H1 (cell line): ENCODE results near the gene MOCS1. TPM values are rescaled to one million over a fixed set of nuclear protein-coding genes. Genes with fewer than 3 reads are reported as not detected.

Experiments
- CTCF ChIA-PET: fragments of 300-600 bp; sonication (Branson Sonifier 250); formaldehyde crosslinking; loops from one replicate; lab custom pipeline; 2021; ENCODE audit not compliant: partially characterized antibody; lab: Charles Lee
- POLR2A ChIA-PET: fragments of 300-600 bp; sonication (Branson Sonifier 250); formaldehyde crosslinking; loops from one replicate; lab custom pipeline; 2021; ENCODE audit warnings: inconsistent platforms; ENCODE audit not compliant: partially characterized antibody; lab: Charles Lee
- DNase-seq, 2 experiments: peaks; one replicate each; pipeline versions ENCODE4 v3.0.0 to v3.0.0-alpha.2; 2010 to 2022; ENCODE audit warnings: low spot score in 2 of 2, low read depth in 1 of 2, mixed read lengths in 1 of 2
- FAIRE-seq: peaks from 2 replicates; lab custom pipeline; 2011; peaks lifted over from hg19 to GRCh38; lab: Jason Lieb, UNC
- H2AFZ ChIP-seq: 2 replicates; pipeline ENCODE4 v1.8.1; 2012; ENCODE audit warnings: low read length, inconsistent platforms
- H2AK5ac ChIP-seq: 2 replicates; pipeline ENCODE4 v1.6.1; 2013; ENCODE audit warnings: low read depth, low read length
- H2BK120ac ChIP-seq: replicated peaks from 2 replicates; pipeline ENCODE3; 2013; ENCODE audit warnings: low read depth, low read length, inconsistent platforms
- H2BK12ac ChIP-seq: 2 replicates; pipeline ENCODE4 v1.6.1; 2013; ENCODE audit warnings: low read depth, low read length
- H2BK15ac ChIP-seq: 2 replicates; pipeline ENCODE4 v1.6.1; 2013; ENCODE audit warnings: low read length
- H2BK20ac ChIP-seq: 2 replicates; pipeline ENCODE4 v1.6.1; 2013; ENCODE audit warnings: low read length
- H2BK5ac ChIP-seq: 2 replicates; pipeline ENCODE4 v1.6.1; 2013; ENCODE audit warnings: low read depth, low read length
- H3K14ac ChIP-seq: 2 replicates; pipeline ENCODE4 v1.6.1; 2013; ENCODE audit warnings: inconsistent platforms; ENCODE audit not compliant: insufficient read length
- H3K18ac ChIP-seq: 2 replicates; pipeline ENCODE4 v1.6.1; 2013; ENCODE audit warnings: low read length; ENCODE audit errors: extremely low read depth
- H3K23ac ChIP-seq: 2 replicates; pipeline ENCODE4 v1.6.1; 2013; ENCODE audit warnings: inconsistent platforms; ENCODE audit not compliant: insufficient read length
- H3K23me2 ChIP-seq: 2 replicates; pipeline ENCODE4 v1.6.1; 2013; ENCODE audit warnings: low read depth, low read length
- H3K27ac ChIP-seq: 2 replicates; pipeline ENCODE4 v1.6.1; 2011; ENCODE audit warnings: low read depth, low read length, inconsistent platforms
- H3K27me3 ChIP-seq, 4 experiments: replicated peaks in 1 of 4; 1 replicate in 1 of 4; 2 replicates in 3 of 4; pipeline versions ENCODE4 v1.6.1 to v1.8.1; 2011 to 2013; ENCODE audit warnings: low read length in 3 of 4, mild to moderate bottlenecking in 3 of 4, inconsistent platforms in 2 of 4, mixed read lengths in 2 of 4, moderate library complexity in 1 of 4; ENCODE audit not compliant: control insufficient read depth in 3 of 4, insufficient read depth in 3 of 4; ENCODE audit errors: extremely low read depth in 1 of 4
- H3K36me3 ChIP-seq, 4 experiments: 2 replicates each; pipeline versions ENCODE4 v1.6.1 to v1.8.1; 2011 to 2013; ENCODE audit warnings: mild to moderate bottlenecking in 4 of 4, low read length in 3 of 4, moderate library complexity in 2 of 4, control low read depth in 1 of 4, inconsistent platforms in 1 of 4; ENCODE audit not compliant: insufficient read depth in 4 of 4, control insufficient read depth in 2 of 4
- H3K4ac ChIP-seq: replicated peaks from 2 replicates; pipeline ENCODE3; 2013; ENCODE audit warnings: low read length, low read depth, mixed read lengths, inconsistent platforms; ENCODE audit not compliant: insufficient read length
- H3K4me1 ChIP-seq, 4 experiments: replicated peaks in 1 of 4; 1 replicate in 1 of 4; 2 replicates in 3 of 4; pipeline versions ENCODE4 v1.6.1 to v1.8.1; 2011 to 2013; ENCODE audit warnings: low read length in 3 of 4, inconsistent platforms in 2 of 4, mixed read lengths in 1 of 4; ENCODE audit not compliant: insufficient read depth in 4 of 4, control insufficient read depth in 3 of 4
- H3K4me2 ChIP-seq, 2 experiments: 2 replicates each; pipeline versions ENCODE4 v1.6.1 to v1.8.1; 2011 to 2013; ENCODE audit warnings: low read depth in 2 of 2, low read length in 2 of 2, control low read depth in 1 of 2, inconsistent platforms in 1 of 2, mild to moderate bottlenecking in 1 of 2; ENCODE audit not compliant: insufficient read depth in 1 of 2
- H3K4me3 ChIP-seq, 4 experiments: fragments of 200-600, 300-600 bp in 1 of 4; sonication (generic), shearing (Covaris generic), sonication (Bioruptor Twin) in 1 of 4; 2 replicates each; pipeline versions ENCODE4 v1.5.1 to v1.8.1; 2011 to 2016; ENCODE audit warnings: low read length in 4 of 4, low read depth in 3 of 4, control low read depth in 2 of 4, inconsistent platforms in 2 of 4, mild to moderate bottlenecking in 2 of 4, mixed read lengths in 1 of 4, moderate library complexity in 1 of 4; ENCODE audit not compliant: insufficient read depth in 2 of 4; ENCODE audit errors: extremely low read depth in 1 of 4
- H3K56ac ChIP-seq: replicated peaks from 2 replicates; pipeline ENCODE3; 2013; ENCODE audit warnings: low read depth, mild to moderate bottlenecking, mixed read lengths, low read length, inconsistent platforms; ENCODE audit not compliant: insufficient read length
- H3K79me1 ChIP-seq: 2 replicates; pipeline ENCODE4 v1.6.1; 2013; ENCODE audit warnings: low read depth, low read length, control low read depth
- H3K79me2 ChIP-seq, 2 experiments: 2 replicates each; pipeline versions ENCODE4 v1.6.1 to v1.8.1; 2012 to 2013; ENCODE audit warnings: low read length in 2 of 2, mild to moderate bottlenecking in 2 of 2, inconsistent platforms in 1 of 2; ENCODE audit not compliant: insufficient read depth in 2 of 2, control insufficient read depth in 1 of 2
- H3K9ac ChIP-seq, 4 experiments: replicated peaks in 1 of 4; 1 replicate in 1 of 4; 2 replicates in 3 of 4; pipeline versions ENCODE4 v1.6.1 to v1.8.1; 2011 to 2013; ENCODE audit warnings: low read depth in 3 of 4, low read length in 3 of 4, control low read depth in 2 of 4, mild to moderate bottlenecking in 2 of 4, moderate library complexity in 2 of 4, inconsistent platforms in 1 of 4; ENCODE audit errors: extremely low read depth in 1 of 4
- H3K9me3 ChIP-seq, 2 experiments: 2 replicates each; pipeline versions ENCODE4 v1.6.1 to v1.8.1; 2012 to 2013; ENCODE audit warnings: mild to moderate bottlenecking in 2 of 2, moderate library complexity in 2 of 2, control low read depth in 1 of 2, inconsistent platforms in 1 of 2, low read depth in 1 of 2, low read length in 1 of 2, mixed read lengths in 1 of 2; ENCODE audit not compliant: insufficient read depth in 2 of 2
- H4K20me1 ChIP-seq, 2 experiments: replicated peaks in 1 of 2; 2 replicates each; pipeline versions ENCODE3 to v1.8.1; 2011 to 2013; ENCODE audit warnings: inconsistent platforms in 2 of 2, low read length in 2 of 2, mild to moderate bottlenecking in 1 of 2; ENCODE audit not compliant: insufficient read depth in 2 of 2, control insufficient read depth in 1 of 2
- H4K5ac ChIP-seq: 2 replicates; pipeline ENCODE4 v1.6.1; 2013; ENCODE audit warnings: low read length, low read depth, mixed read lengths, inconsistent platforms; ENCODE audit not compliant: insufficient read length
- H4K8ac ChIP-seq: 2 replicates; pipeline ENCODE4 v1.8.0; 2013; ENCODE audit warnings: mild to moderate bottlenecking, moderate library complexity, low read length, inconsistent platforms; ENCODE audit not compliant: insufficient read depth; ENCODE audit errors: extremely low read depth
- H4K91ac ChIP-seq: replicated peaks from 2 replicates; pipeline ENCODE3; 2013; ENCODE audit warnings: low read length, mixed read lengths, inconsistent platforms; ENCODE audit not compliant: insufficient read length
- BACH1 ChIP-seq: IDR thresholded peaks from 2 replicates; pipeline ENCODE4 v1.6.1; 2012; ENCODE audit warnings: low read length, improper control_type of control experiment
- BRCA1 ChIP-seq: IDR thresholded peaks from 2 replicates; pipeline ENCODE4 v1.6.1; 2012; ENCODE audit warnings: low read depth, low read length, improper control_type of control experiment
- CBX5 ChIP-seq: fragments of 300-800, 300-1000 bp; sonication (generic); IDR thresholded peaks from 2 replicates; pipeline ENCODE4 v1.7.1; 2016; ENCODE audit warnings: antibody characterized with exemption, low read length, low read depth
- CTCF ChIP-seq, 3 experiments: IDR thresholded peaks; 1 replicate in 2 of 3; 2 replicates in 1 of 3; pipeline versions ENCODE4 v1.5.1 to v1.6.1; 2011; ENCODE audit warnings: low read length in 3 of 3, mild to moderate bottlenecking in 3 of 3, inconsistent platforms in 2 of 3, low read depth in 1 of 3, moderate library complexity in 1 of 3; ENCODE audit not compliant: insufficient read depth in 1 of 3; ENCODE audit errors: control extremely low read depth in 1 of 3
- FOSL1 ChIP-seq: IDR thresholded peaks from 2 replicates; pipeline ENCODE4 v1.6.1; 2011; ENCODE audit warnings: mild to moderate bottlenecking, low read depth, low read length, moderate library complexity; ENCODE audit not compliant: insufficient read depth
- POU5F1 ChIP-seq: IDR thresholded peaks from 2 replicates; pipeline ENCODE4 v1.6.1; 2011; ENCODE audit warnings: low read depth, mild to moderate bottlenecking, low read length, moderate library complexity
- SIRT6 ChIP-seq: IDR thresholded peaks from one replicate; pipeline ENCODE4 v1.7.1; 2012; ENCODE audit warnings: low read length, inconsistent platforms
- TAF1 ChIP-seq: IDR thresholded peaks from 2 replicates; pipeline ENCODE4 v1.6.1; 2011; ENCODE audit warnings: mild to moderate bottlenecking, low read depth, low read length
- TBP ChIP-seq: IDR thresholded peaks from 2 replicates; pipeline ENCODE4 v1.6.1; 2011; ENCODE audit warnings: low read depth, low read length, improper control_type of control experiment
- YY1 ChIP-seq: IDR thresholded peaks from 2 replicates; pipeline ENCODE4 v1.6.1; 2011; ENCODE audit warnings: low read depth, mild to moderate bottlenecking, low read length
- WGBS, 2 experiments: shearing (Covaris generic) in 1 of 2; methylation state at CpG; one replicate each; pipeline versions ENCODE4 v1.1.6 to v1.1.7; 2013 to 2015; ENCODE audit warnings: low lambda C conversion rate in 2 of 2, mixed read lengths in 2 of 2, inconsistent platforms in 1 of 2, low coverage in 1 of 2, missing lambda C conversion rate in 1 of 2; ENCODE audit not compliant: insufficient replicate concordance in 2 of 2, insufficient coverage in 1 of 2, insufficient read length in 1 of 2; ENCODE audit errors: extremely low coverage in 1 of 2, missing lambda C conversion rate in 1 of 2; 5-methylcytosine and 5-hydroxymethylcytosine counted together
- polyA plus RNA-seq, 7 experiments: library from polyadenylated mRNA; depleted of rRNA in 3 of 7; stranded (reverse) in 5 of 7; unstranded in 2 of 7; fragments of >200 nt in 5 of 7; fragments of 200-250 nt in 2 of 7; gene quantifications; 1 replicate in 5 of 7; 2 replicates in 1 of 7; 4 replicates in 1 of 7; pipeline versions ENCODE4 v1.2.1 to v1.2.3, GENCODE V29; 2011 to 2013; ENCODE audit warnings: missing spikeins in 2 of 7, mixed read lengths in 2 of 7
- total RNA-seq: library from RNA; stranded (reverse); fragmentation: NEBNext Ultra II Directional; extraction: Animal tissue kit (Norgen Biotek cat#: 25700); gene quantifications from 2 replicates; pipeline ENCODE4 v1.2.1, GENCODE V29; 2021
- TF ChIP-seq, protein P1 (sequence below): IDR thresholded peaks from 2 replicates; pipeline ENCODE4 v1.6.1; 2012; ENCODE audit warnings: inconsistent platforms

MOCS1 gene
- total and polyA plus RNA-seq, 2 of the 8 experiments (the other 6 are each of a cell fraction or from before 2014, with no cell fraction given), result 13.4 to 19.7 TPM

DNA sequence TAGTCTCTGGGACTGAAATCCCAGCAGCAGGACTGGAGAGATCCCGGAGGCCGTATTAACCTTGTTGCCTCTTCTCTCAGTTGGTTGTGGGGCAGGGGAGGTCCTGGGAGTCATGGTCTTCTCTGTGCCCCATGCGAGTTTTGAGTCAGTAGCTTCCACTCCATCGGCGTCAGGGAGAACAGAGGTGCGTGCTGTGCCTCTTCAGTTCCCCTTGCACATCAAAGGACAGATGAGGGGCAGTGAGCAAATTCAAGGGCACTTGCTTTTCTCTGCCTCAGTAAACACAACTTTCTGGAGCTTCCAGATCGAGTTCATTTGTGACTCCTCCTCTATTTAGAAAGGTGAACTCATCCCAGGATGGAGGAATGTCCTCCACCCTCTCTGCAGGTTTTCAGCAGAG is 48.6 kb downstream of the MOCS1 start:
- CTCF ChIA-PET, result interaction anchor here (0.9 to 2.5 kb wide), 5 partner anchors 17 to 524 kb away, joined by 3 to 18 read pairs (median 3); no protein-coding TSS in a partner anchor
- no peak for TF ChIP-seq TBP
- TF ChIP-seq POU5F1, result no peak
- no peak for TF ChIP-seq CTCF (IDR thresholded peaks at IDR 0.05; ENCODE audit: control extremely low read depth in 1 of 3, insufficient read depth in 1 of 3, low read depth in 1 of 3, low read length in 3 of 3)
- TF ChIP-seq BACH1, result no peak
- TF ChIP-seq, protein P1, sequence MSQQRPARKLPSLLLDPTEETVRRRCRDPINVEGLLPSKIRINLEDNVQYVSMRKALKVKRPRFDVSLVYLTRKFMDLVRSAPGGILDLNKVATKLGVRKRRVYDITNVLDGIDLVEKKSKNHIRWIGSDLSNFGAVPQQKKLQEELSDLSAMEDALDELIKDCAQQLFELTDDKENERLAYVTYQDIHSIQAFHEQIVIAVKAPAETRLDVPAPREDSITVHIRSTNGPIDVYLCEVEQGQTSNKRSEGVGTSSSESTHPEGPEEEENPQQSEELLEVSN, result no peak
- no peak for TF ChIP-seq YY1
- TF ChIP-seq FOSL1, result no peak
- TF ChIP-seq BRCA1, result no peak
- no peak for TF ChIP-seq TAF1
- no peak for TF ChIP-seq CBX5
- no peak for TF ChIP-seq SIRT6

More for the DNA sequence above, 48.6 kb downstream of the MOCS1 start:
- H2AK5ac ChIP-seq, result no peak overlapping the region
- no peaks in the 10 kb centered on the region for H3K79me2 ChIP-seq
- H3K56ac ChIP-seq, result no peak overlapping the region
- H2BK15ac ChIP-seq, result no peak overlapping the region
- no peak overlapping the region for H3K9ac ChIP-seq
- H4K91ac ChIP-seq, result no peak overlapping the region
- H4K5ac ChIP-seq, result no peak overlapping the region
- POLR2A ChIA-PET, result no interaction called here
- H3K23ac ChIP-seq, result no peak overlapping the region
- H2BK20ac ChIP-seq, result no peak overlapping the region
- H3K4me3 ChIP-seq, result no peak overlapping the region
- no peak overlapping the region for H3K4ac ChIP-seq
- H3K4me2 ChIP-seq, result no peak overlapping the region
- H3K4me1 ChIP-seq, result no peaks in the 10 kb centered on the region
- H3K36me3 ChIP-seq, result no peaks in the 10 kb centered on the region
- no peak overlapping the region for H3K14ac ChIP-seq
- no peaks in the 10 kb centered on the region for H3K9me3 ChIP-seq
- H2BK12ac ChIP-seq, result no peak overlapping the region
- H4K8ac ChIP-seq, result no peak overlapping the region
- 0 out of 2 replicates have a peak, but pooled peaks cover 2% of the 10 kb centered on the region for H3K23me2 ChIP-seq
- no peak overlapping the region for H2BK120ac ChIP-seq
- no peak for FAIRE-seq
- no peaks in the 10 kb centered on the region for H4K20me1 ChIP-seq
- H3K27ac ChIP-seq, result no peak overlapping the region
- H2BK5ac ChIP-seq, result no peak overlapping the region
- H3K18ac ChIP-seq, result no peak overlapping the region
- H2AFZ ChIP-seq, result no peak overlapping the region
- no peaks in the 10 kb centered on the region for H3K79me1 ChIP-seq
- 94% methylated on average over 7 of the region's 7 CpGs; no CpG with 5 or more reads in 1 of the 2 experiments for WGBS, 2 experiments
- no peak for DNase-seq
- no peaks in the 10 kb centered on the region for H3K27me3 ChIP-seq
